IgD-negative memory B cell (primary cell): Measurements from ENCODE around the gene SCN4A. TPM values are rescaled to one million over a fixed set of nuclear protein-coding genes. Genes with fewer than 3 reads are reported as not detected.
"Not testable (repeated sequence)": the region's sequence is repeated elsewhere in the genome, so short reads cannot be mapped to it uniquely, and the experiment has no call there.

Experiments used
- H3K27ac Mint-ChIP-seq, 3 donors: one replicate each; pipeline ENCODE4 v1.8.0; 2020 to 2022; ENCODE audit warnings: mild to moderate bottlenecking in 3 of 3, mixed read lengths in 3 of 3, moderate library complexity in 1 of 3
- H3K27me3 Mint-ChIP-seq: one replicate; pipeline ENCODE4 v1.8.0; 2021; ENCODE audit warnings: mixed read lengths
- H3K36me3 Mint-ChIP-seq: one replicate; pipeline ENCODE4 v1.8.0; 2020; ENCODE audit warnings: mild to moderate bottlenecking, mixed read lengths
- H3K4me1 Mint-ChIP-seq, 3 donors: one replicate each; pipeline ENCODE4 v1.8.0; 2020 to 2022; ENCODE audit warnings: mixed read lengths in 3 of 3, mild to moderate bottlenecking in 1 of 3
- H3K4me3 Mint-ChIP-seq, 4 donors: one replicate each; pipeline ENCODE4 v1.8.0; 2020 to 2022; ENCODE audit warnings: mild to moderate bottlenecking in 4 of 4, mixed read lengths in 4 of 4, moderate library complexity in 3 of 4
- H3K9me3 Mint-ChIP-seq, 3 donors: one replicate each; pipeline ENCODE4 v1.8.0; 2020 to 2021; ENCODE audit warnings: mixed read lengths in 3 of 3, mild to moderate bottlenecking in 1 of 3
- polyA plus RNA-seq: library from polyadenylated mRNA; unstranded; fragments of 300-500 nt; fragmentation: Illumina TruSeq; gene quantifications from one replicate; pipeline ENCODE4 v1.2.3, GENCODE V29; 2021

The SCN4A gene
- polyA plus RNA-seq = 0.10 TPM

DNA sequence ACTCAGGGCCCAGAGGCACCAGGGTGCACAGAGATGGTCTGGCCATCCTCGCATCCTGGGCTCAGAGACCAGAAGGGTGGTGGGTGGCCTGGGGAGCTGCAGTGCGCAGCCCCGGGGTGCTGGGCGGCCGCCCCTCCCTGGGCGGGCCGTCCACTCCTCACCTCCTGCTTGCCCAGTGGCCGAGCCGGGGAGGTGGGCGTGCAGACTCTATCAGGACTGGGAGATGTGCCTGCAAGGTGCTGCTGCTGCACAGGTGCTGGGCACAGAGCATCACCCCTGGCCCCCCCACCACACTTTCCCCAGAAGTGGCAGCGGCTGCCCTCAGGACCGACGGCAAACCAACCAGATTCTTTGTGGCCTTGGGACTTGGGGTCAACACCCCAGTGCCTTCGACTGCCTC is at the start of gene SCN4A:
Gene SCN4A (minus strand): TSS at position 123 of the 400 bp plus-strand sequence. CDS start 77 bp downstream, at position 46.
- H3K27ac Mint-ChIP-seq = peak within 1 kb of the TSS in 1 of 3 donors; percentile 41
- H3K4me3 Mint-ChIP-seq = no peak within 1 kb of the TSS
- peaks cover 2% of the 10 kb centered on the region for H3K27me3 Mint-ChIP-seq
- H3K4me1 Mint-ChIP-seq = peaks cover 0 to 3% (median 0%) of the 10 kb centered on the region in 3 donors
- peaks cover 6% of the 10 kb centered on the region for H3K36me3 Mint-ChIP-seq
- no peaks in the 10 kb centered on the region for H3K9me3 Mint-ChIP-seq

GRCh38 chr17:64020056-64020766 is 47.5 kb upstream of the SCN4A start, which contains the start of gene ICAM2:
ICAM2 (minus strand) TSS chr17:64020633; CDS start chr17:64006691, 13,942 bp downstream.
- H3K4me3 Mint-ChIP-seq = peak within 1 kb of the TSS; percentile 92 to 100 (median 99)
- peaks cover 46 to 55% (median 52%) of the 10 kb centered on the region in 3 donors for H3K4me1 Mint-ChIP-seq
- H3K27ac Mint-ChIP-seq = peak within 1 kb of the TSS; percentile 99 to 100 (median 100)
- no peaks in the 10 kb centered on the region for H3K27me3 Mint-ChIP-seq
- H3K36me3 Mint-ChIP-seq = peaks cover 2% of the 10 kb centered on the region
- no peaks in the 10 kb centered on the region for H3K9me3 Mint-ChIP-seq

- H3K4me3 Mint-ChIP-seq = peak overlapping the region; percentile 92 to 100 (median 99)
- not testable (repeated sequence) for H3K9me3 Mint-ChIP-seq, H3K27me3 Mint-ChIP-seq, H3K36me3 Mint-ChIP-seq
- H3K4me1 Mint-ChIP-seq = peaks cover 48 to 59% (median 55%) of the 10 kb centered on the region in 3 donors
- H3K27ac Mint-ChIP-seq = peak overlapping the region; percentile 99 to 100 (median 100)
Observed at GRCh38 chr17:64019551-64019961, 46.8 kb upstream of the SCN4A start.

DNA sequence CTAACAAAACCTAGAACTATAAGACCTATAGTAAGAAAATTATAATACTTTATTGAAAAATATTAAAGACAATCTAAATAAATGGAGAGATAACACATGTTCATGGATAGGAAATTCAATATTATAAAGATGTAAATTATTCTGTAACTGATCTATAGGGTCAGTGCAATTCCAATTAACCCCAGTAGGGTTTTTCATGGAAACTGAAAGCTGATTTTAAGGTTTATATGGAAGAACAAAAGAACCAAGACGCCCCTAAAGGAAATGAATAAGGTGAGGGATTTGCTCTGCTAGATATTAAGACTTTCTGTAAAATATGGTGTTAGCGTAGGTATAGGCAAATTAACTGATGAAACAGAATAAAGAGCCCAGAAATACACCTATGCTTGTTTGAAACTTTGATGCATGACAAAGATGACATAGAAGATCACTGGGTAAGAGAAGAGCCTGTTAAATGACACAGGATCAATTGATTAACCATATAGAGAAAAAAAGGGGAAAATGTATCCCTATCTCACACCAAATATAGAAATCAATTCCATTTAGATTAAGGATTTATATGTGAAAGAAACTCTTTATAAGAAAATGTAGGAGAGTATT is 44.8 kb upstream of the SCN4A start:
- H3K36me3 Mint-ChIP-seq = peaks cover 6% of the 10 kb centered on the region
- peak overlapping the region; percentile 89 to 99 (median 99) for H3K27ac Mint-ChIP-seq
- no peaks in the 10 kb centered on the region for H3K9me3 Mint-ChIP-seq

DNA sequence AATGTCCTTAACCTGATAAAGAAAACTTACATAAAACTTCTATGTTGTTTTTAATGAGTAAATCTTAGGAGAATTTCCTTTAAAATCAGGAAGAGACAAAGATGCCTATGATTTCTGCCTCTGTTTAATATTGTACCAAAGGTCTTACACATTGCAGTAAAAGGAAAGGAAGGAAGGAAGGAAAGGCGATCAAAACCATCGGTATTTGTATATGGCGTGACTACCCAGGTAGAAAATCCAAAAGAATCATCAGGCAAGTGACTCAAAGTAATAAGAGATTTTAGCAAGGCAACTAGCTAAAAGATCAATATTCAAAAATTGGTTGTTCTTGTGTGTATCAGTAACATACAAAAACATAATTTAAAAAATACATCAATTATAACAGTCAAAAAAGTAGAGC is 44.3 kb upstream of the SCN4A start:
- Mint-ChIP-seq H3K27ac (peak overlapping the region; percentile 84 to 99 (median 93)), H3K4me1 (peaks cover 47 to 56% (median 49%) of the 10 kb centered on the region in 3 donors), H3K4me3 (peak overlapping the region; percentile 61 to 94 (median 88)), H3K27me3 (no peaks in the 10 kb centered on the region), H3K9me3 (no peaks in the 10 kb centered on the region), H3K36me3 (peaks cover 6% of the 10 kb centered on the region)

More for the DNA sequence above, 44.8 kb upstream of the SCN4A start:
- Mint-ChIP-seq H3K27me3 (no peaks in the 10 kb centered on the region), H3K4me1 (peaks cover 50 to 57% (median 52%) of the 10 kb centered on the region in 3 donors), H3K4me3 (peak overlapping the region; percentile 70 to 94 (median 88))

- peaks cover 49 to 59% (median 52%) of the 10 kb centered on the region in 3 donors for H3K4me1 Mint-ChIP-seq
- H3K36me3 Mint-ChIP-seq = peaks cover 8% of the 10 kb centered on the region
- no peaks in the 10 kb centered on the region for H3K27me3 Mint-ChIP-seq
- peak overlapping the region; percentile 61 to 94 (median 88) for H3K4me3 Mint-ChIP-seq
- H3K27ac Mint-ChIP-seq = peak overlapping the region; percentile 84 to 99 (median 93)
- no peaks in the 10 kb centered on the region for H3K9me3 Mint-ChIP-seq
Observed at GRCh38 chr17:64016231-64016784, 43.6 kb upstream of the SCN4A start.

DNA sequence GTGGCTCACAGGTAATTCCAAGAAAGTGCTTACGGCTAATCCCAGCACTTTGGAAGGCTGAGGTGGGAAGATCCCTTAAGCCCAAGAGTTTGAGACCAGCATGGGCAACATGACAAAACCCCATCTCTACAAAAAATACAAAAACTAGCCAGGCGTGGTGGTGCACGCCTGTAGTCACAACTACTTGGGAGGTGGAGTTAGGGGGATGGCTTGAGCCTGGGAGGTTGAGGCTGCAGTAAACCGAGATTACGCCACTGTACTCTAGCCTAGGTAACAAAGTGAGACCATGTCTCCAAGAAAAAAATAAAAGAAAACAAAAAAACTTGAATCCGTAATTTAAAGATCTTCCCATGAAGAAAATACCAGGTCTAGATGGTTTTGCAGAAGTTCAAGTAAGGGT is 42.7 kb upstream of the SCN4A start:
- H3K27me3 Mint-ChIP-seq = no peaks in the 10 kb centered on the region
- peaks cover 8% of the 10 kb centered on the region for H3K36me3 Mint-ChIP-seq
- peak overlapping the region in 2 of 3 donors; percentile 90 to 99 for H3K27ac Mint-ChIP-seq
- peak overlapping the region in 3 of 4 donors; percentile 73 to 79 (median 77) for H3K4me3 Mint-ChIP-seq
- H3K9me3 Mint-ChIP-seq = no peaks in the 10 kb centered on the region
- peaks cover 48 to 56% (median 50%) of the 10 kb centered on the region in 3 donors for H3K4me1 Mint-ChIP-seq

DNA sequence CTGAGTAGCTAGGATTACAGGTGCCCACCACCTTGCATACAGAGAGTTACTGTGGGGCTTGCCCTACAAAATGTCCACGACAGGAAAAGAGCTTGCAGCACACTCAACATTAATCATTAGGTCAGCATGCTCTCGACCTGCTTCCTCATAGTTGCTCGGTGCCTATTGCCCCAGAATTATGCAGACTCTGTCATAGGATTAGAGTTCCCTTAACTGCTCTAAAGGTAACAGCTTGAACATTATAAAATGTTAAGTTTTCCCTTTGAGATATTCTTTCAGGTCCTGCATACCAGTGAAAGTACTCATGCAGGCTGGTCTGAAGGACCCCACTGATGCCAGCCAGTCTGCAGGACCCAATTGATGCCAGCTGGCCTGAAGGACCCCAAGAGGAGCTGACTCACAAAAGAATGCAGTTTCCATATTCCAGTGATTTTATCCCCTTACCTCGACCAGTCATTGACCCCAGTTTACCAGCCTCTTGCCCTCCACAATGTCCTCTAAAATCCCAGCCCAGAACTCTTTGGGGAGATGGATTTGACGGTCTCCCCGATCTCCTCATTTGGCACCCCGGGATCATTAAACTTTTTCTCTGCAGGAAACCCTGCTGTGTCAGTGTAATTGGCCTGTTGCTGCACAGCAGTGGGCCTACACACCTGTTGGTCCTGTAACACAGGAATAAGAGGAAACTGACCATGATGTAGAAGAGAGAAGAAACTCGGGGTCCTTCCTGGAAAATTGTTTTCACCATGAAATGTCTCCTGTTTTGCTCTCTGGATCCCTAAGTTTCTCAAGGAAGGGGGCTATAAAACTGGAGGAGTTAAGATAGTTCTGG is 37.1 kb upstream of the SCN4A start:
- H3K9me3 Mint-ChIP-seq = no peaks in the 10 kb centered on the region
- peaks cover 6% of the 10 kb centered on the region for H3K36me3 Mint-ChIP-seq
- peaks cover 15 to 37% (median 28%) of the 10 kb centered on the region in 3 donors for H3K4me1 Mint-ChIP-seq
- peak overlapping the region in 1 of 4 donors; percentile 52 for H3K4me3 Mint-ChIP-seq
- no peaks in the 10 kb centered on the region for H3K27me3 Mint-ChIP-seq
- peak overlapping the region in 1 of 3 donors; percentile 63 for H3K27ac Mint-ChIP-seq

DNA sequence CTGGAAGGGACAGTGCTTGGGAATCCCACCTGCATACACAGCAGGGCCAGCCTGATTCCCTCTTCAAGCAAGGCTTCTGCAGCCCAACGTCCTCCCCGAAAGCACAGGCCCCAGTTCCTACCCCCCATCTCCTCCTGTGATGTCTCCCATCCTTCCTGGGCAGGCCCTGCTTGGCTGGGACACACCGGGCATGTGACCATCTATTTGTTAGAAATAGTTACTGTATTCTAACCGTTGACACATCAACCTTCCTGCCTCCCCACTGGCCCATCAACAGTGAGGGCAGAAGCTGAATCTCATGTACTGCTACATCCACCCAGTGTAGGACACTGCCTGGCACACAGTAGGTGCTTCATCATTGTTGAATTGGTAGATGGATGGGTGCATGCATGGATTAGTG is 36.1 kb upstream of the SCN4A start:
- H3K36me3 Mint-ChIP-seq = peaks cover 5% of the 10 kb centered on the region
- no peaks in the 10 kb centered on the region for H3K9me3 Mint-ChIP-seq
- H3K27ac Mint-ChIP-seq = no peak overlapping the region
- peak overlapping the region in 1 of 4 donors; percentile 39 for H3K4me3 Mint-ChIP-seq
- H3K27me3 Mint-ChIP-seq = no peaks in the 10 kb centered on the region
- peaks cover 13 to 31% (median 25%) of the 10 kb centered on the region in 3 donors for H3K4me1 Mint-ChIP-seq

GRCh38 chr17:64008346-64008745 is 35.6 kb upstream of the SCN4A start:
- Mint-ChIP-seq H3K36me3 (peaks cover 3% of the 10 kb centered on the region), H3K27ac (peak overlapping the region in 1 of 3 donors; percentile 73), H3K4me3 (peak overlapping the region in 1 of 4 donors; percentile 17), H3K4me1 (peaks cover 13 to 28% (median 23%) of the 10 kb centered on the region in 3 donors), H3K9me3 (no peaks in the 10 kb centered on the region), H3K27me3 (no peaks in the 10 kb centered on the region)

- H3K27me3 Mint-ChIP-seq = no peaks in the 10 kb centered on the region
- peak overlapping the region in 1 of 3 donors; percentile 73 for H3K27ac Mint-ChIP-seq
- peak overlapping the region in 1 of 4 donors; percentile 17 for H3K4me3 Mint-ChIP-seq
- H3K36me3 Mint-ChIP-seq = peaks cover 3% of the 10 kb centered on the region
- H3K4me1 Mint-ChIP-seq = peaks cover 13 to 28% (median 23%) of the 10 kb centered on the region in 3 donors
- no peaks in the 10 kb centered on the region for H3K9me3 Mint-ChIP-seq
Observed at GRCh38 chr17:64007838-64008282, 35.1 kb upstream of the SCN4A start.

GRCh38 chr17:64007089-64007837 is 34.5 kb upstream of the SCN4A start:
- not testable (repeated sequence) for H3K36me3 Mint-ChIP-seq, H3K27me3 Mint-ChIP-seq, H3K9me3 Mint-ChIP-seq
- Mint-ChIP-seq H3K4me3 (peak overlapping the region in 1 of 4 donors; percentile 86), H3K4me1 (peaks cover 13 to 28% (median 22%) of the 10 kb centered on the region in 3 donors), H3K27ac (peak overlapping the region in 1 of 3 donors; percentile 21)

- Mint-ChIP-seq H3K4me1 (peaks cover 8 to 23% (median 18%) of the 10 kb centered on the region in 3 donors), H3K27ac (peak overlapping the region in 1 of 3 donors; percentile 21), H3K4me3 (peak overlapping the region in 1 of 4 donors; percentile 60), H3K36me3 (no peaks in the 10 kb centered on the region), H3K27me3 (no peaks in the 10 kb centered on the region), H3K9me3 (no peaks in the 10 kb centered on the region)
Observed at GRCh38 chr17:64006361-64007088, 33.8 kb upstream of the SCN4A start.
